G401.6 (cell line): Measurements from ENCODE around the gene HTR1E.
"Not testable (repeated sequence)": the region's sequence is repeated elsewhere in the genome, so short reads cannot be mapped to it uniquely, and the experiment has no call there.

ENCODE experiments used
- FAIRE-seq: peaks from 2 replicates; lab custom pipeline; 2012; peaks lifted over from hg19 to GRCh38; lab: Jason Lieb, UNC

HTR1E gene

DNA sequence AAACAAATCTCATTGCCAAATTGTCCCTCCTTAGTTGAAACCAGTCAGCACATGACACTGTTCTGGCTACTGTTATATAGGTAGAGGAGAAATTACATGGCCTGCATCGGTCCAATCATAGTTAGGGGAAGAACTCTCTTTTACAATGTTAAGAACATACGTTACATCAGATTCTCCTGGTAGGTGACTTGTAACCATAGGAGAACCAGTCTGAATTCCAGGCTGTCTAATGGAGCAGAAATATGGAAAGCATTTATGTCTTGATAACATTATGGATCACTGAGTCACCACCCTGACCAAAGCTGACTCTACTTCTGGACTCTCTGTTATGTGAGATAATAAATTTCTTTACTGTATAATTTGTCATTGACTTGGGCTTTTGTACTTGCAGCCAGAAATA lies 40.9 kb downstream of the HTR1E start:
- FAIRE-seq, result no peak

DNA sequence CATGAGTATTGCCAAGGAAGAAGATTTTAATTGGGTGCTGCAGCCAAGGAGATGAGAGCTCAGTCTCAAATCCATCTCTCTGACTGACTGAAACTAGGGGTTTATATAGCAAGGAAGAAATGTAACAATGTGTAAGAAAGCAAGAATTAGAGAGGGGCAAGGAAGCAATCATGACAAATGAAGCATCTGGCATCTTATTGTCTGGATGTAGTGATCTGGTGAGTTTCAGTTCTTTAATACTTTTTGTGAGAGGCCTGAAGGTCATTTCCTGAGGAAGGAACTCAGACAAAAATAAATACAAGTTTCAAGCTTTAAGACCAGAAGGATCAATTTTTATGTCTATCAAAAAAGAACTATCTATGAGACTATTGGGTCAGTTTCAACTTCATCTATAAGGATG lies 64.2 kb downstream of the HTR1E start:
- no peak for FAIRE-seq

DNA sequence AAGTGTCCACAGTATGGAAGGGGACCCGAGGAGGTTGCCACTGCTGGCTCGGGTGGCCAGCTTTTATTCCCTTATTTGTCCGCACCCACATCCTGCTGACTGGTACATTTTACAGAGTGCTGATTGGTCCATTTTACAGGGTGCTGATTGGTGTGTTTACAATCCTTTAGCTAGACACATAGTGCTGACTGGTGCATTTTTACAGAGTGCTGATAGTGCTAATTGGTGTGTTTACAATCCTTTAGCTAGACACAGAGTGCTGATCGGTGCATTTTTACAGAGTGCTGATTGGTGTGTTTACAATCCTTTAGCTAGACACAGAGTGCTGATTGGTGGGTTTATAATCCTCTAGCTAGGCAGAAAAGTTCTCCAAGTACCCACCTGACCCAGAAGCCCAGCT lies 65.1 kb downstream of the HTR1E start:
- not testable (repeated sequence) for FAIRE-seq

DNA sequence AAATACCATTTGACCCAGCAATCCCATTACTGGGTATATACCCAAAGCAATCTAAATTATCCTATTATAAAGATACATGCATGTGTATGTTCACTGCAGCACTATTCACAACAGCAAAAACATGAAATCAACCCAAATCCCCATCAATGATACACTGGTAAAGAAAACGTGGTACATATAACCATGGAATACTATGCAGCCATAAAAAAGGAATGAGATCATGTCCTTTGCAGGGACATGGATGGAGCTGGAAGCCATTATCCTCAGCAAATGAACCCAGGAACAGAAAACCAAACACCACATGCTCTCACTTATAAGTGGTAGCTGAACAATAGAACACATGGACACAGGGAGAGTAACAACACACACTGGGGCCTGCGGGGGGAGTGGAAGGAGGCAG lies 69.2 kb downstream of the HTR1E start:
- not testable (repeated sequence) for FAIRE-seq

DNA sequence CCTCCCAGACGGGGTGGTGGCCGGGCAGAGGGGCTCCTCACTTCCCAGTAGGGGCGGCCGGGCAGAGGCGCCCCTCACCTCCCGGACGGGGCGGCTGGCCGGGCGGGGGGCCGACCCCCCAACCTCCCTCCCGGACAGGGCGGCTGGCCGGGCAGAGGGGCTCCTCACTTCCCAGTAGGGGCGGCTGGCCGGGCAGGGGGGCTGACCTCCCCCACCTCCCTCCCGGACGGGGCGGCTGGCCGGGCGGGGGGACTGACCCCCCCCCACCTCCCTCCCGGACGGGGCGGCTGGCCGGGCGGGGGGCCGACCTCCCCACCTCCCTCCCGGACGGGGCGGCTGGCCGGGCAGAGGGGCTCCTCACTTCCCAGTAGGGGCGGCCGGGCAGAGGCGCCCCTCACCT lies 72.3 kb downstream of the HTR1E start:
- not testable (repeated sequence) for FAIRE-seq

DNA sequence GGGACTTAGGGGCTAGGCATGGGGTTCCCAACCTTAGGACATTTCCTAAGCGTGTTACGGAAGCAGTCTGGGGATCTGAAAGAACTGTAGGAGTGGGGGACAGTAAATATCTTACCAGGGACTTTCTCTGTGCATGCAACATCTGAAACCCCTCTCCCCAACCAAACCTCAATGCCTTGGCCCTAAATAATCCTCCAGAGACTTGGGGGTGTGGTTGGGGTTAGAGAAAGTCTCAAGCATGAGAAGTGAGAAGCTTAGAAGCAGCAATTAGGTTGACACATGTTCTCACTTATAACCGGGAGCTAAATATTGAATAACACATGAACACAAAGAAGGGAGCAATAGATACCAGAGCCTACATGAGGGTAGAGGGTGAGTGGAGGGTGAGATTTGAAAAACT lies 74.7 kb downstream of the HTR1E start:
- FAIRE-seq, result no peak

DNA sequence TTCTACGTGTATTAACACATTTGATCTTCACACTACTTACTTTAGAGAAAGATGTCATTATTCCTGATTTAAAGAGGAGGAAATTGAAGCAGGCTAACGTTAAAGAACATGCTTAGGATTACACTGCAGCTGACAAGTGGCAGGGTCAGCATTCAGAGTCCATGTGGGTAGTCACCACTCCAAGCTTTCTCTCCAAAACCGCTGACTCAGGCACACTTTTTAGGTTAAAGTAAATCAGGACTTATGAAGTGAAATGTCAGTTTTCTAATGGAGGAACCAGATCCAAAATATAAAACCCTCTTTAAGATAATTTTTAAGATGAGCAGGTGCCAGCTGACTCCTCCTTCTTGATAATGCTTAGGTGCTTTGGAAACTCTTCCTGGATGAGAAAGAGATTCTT lies 75.4 kb downstream of the HTR1E start:
- FAIRE-seq, result no peak

DNA sequence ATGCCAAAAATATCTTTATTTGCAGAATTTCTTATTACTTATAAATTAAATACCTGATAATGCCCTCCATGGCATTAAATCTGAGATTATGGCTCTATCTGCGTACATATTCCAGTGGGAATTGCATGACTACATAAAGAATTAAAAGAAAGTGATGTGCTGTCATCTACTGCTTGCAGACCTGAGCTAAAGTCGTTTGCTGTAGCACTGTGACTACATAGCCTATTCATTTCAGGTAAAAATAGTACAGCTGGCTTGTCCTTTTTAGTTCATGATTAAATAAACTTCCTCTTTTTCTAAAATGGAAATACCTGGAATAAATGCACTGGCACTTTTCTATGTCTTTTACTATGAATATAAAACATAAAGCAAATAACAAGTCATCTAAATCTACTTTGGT lies 79.4 kb downstream of the HTR1E start:
- FAIRE-seq, result no peak

DNA sequence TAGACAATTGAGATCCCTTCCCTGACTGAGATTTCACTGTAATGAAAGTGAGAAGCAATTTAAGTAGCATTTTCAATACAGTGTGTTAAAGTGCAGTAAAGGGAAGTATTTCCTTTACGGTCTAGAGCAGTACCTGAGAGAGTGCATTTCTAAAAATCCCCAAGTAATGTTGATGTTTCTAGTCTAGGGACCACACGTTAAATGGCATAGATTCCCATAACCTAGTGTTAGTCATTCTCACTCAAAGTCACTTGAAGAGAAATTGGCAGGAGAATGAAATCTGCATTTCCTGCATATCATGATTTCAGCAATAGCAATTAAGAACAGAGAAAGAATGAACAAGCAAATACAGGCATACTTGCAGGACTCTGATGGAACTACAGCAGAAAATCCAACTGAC lies 89.7 kb downstream of the HTR1E start:
- no peak for FAIRE-seq

DNA sequence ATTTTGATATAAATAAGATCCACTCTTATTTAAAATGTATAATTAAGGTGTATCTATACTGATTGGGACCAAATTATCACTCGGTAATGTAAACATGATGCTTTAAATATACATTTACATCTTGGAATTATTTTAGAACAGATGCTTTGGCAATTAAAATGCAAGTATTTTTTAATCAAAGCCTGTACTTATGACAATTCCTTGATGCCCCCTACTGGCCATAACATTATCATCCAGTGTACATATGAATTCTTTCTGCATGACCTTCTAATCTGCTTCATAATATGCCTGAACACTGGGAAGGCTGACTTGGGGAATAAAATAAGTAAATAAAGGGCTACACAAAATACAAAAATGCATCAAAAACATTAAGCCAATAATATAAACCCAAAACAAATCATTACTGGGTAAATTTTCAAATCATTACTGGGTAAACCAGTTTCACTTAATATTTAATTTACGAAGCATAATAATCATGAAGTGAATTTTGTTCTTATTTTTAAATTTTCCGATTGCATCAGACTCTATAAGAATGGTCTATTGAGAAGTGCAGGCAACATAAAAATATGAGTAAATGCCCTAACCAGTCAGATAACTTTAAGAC lies 92.5 kb downstream of the HTR1E start:
- no peak for FAIRE-seq

DNA sequence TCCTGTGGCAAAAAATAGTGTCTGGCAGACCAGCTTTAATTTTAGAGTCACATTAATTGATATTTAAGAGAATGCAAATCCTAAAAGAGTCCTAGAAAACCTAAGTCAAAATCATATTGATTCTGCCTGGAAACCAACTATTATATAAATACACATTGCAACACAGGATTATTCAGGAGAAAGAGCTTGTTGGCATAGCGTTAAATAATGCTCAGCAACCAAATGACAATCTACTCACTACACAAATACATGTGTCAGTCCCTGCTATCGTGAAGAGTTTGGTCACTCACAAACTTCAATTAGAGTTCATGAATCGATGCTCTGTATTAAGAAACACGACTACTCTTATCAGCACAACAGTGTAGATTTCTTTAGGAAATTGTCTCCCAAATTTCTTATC lies 103.4 kb downstream of the HTR1E start:
- no peak for FAIRE-seq

DNA sequence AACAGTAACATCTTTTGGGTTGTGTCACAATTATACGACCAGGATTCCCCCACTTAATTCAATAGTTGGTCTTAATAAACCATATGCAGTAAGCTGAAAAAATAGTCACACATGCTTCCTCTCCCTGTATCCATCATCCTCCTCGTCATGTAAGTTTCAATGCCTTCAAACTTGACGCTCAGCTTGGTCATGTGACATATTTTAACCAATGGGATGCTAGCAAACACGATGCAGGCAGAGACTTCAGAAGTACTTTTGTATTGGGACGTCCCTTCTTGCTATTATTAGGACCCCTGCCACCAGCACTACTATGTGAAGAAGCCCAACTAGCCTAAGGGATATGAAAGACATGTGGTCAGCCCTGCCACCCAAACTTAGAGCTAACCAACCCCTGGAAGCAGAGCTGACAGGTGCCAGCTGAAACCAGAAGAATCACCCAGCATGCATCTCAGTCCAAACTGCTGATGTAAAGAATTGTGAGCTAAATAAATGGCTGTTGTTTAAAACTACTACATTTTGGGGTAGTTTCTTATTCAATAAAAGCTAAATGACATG lies 108.3 kb downstream of the HTR1E start:
- no peak for FAIRE-seq

DNA sequence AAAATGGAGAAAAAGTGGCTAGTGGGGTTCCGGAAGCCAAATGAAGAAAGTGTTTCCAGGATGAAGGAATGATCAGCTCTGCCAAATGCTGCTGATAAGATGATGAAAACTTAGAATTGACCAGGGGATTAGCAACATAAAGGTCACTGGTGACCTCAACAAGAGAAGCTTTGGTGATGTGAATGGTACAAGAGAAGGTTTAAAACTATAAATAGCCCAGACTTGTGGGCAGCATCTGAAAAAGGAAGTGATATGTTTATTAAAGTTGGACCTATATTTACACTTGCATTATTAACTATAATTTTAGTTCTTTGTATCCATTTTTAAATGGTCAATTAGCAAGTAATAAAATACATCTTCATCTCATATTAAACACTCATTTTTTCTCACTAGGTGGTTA lies 112.5 kb downstream of the HTR1E start:
- no peak for FAIRE-seq

DNA sequence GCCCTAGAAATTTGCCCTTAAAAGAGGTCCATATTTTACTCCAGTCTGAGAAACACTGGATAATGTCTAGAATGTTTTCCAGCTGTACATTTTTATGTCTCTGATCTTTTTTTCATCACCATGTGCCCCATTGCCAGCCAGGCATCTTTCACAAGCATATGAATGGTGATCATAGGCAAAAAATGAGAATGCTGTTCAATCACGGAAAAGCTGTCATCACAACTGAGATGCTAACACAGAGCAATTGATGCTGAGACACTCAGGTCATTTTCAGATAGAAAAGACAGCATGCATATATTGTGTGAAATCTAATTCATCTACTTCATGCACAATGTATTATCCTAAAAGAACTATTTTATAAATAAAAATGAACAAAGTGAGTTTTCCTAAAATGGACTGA lies 116.0 kb downstream of the HTR1E start:
- no peak for FAIRE-seq

DNA sequence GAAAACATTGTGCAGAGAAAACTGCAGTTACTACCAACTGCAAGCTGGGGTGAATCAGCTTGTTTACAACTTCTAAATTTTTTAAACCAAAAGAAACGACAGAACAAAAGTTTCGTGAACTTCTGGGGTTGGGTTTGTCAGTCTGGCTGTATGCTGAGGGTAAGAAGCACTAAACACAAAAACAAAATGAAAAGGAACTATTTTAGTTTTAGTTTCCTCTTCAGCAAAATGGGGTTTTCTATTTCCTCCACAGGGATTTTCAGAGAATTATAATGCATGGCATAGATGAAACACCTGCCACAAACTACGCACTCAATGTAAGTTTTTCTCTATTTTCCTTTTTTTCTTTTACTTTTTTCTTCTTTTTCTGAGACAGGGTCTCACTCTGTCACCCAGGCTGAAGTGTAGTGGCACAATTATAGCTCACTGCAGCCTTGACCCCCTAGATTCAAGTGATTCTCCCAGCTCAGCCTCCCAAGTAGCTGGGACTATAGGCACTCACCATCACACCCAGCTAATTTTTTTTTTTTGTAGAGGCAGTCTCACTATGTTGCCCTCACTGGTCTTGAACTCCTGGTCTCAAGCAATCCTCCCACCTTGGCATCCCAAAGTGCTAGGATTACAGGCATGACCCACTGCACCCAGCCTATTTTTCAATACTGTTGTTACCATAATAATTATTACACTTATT lies 117.0 kb downstream of the HTR1E start:
- no peak for FAIRE-seq

DNA sequence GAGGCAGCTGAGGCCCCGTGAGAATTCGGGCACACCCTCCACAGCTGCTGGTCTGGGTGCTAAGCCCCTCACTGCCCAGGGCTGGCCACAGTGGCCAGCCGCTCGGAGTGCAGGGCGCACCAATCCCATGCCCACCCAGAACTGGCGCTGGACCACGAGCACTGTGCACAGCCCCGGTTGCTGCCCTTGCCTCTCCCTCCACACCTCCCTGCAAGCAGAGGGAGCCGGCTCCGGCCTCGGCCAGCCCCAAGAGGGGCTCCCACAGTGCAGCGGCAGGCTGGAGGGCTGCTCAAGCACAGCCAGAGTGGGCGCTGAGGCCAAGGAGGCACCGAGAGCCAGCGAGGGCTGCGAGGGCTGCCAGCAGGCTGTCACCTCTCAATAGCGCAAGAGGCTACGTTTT lies 122.6 kb downstream of the HTR1E start:
- no peak for FAIRE-seq

DNA sequence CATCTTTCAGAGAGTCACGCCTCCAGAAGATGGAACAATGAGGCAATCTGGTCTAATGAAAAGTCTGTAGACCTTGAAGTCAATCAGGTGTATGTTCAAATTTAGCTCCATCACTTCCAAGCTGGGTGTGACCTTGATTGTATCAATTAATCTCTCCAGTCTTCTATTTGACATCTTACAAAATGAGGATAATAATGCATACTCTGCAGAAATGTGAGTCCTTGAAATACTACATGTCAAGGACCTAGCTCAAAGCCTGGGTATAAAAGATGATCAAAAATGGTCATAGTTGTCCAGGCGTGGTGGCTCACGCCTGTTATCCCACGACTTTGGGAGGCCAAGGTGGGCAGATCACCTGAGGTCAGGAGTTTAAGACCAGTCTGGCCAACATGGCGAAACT lies 127.8 kb downstream of the HTR1E start:
- no peak for FAIRE-seq
